NCI-H510A treated with DMSO at 0.1 percent for 48 hours (cell line): Measurements from ENCODE around the gene SIAH2.
"Not testable (repeated sequence)": the region's sequence is repeated elsewhere in the genome, so short reads cannot be mapped to it uniquely, and the experiment has no call there.

Experiments used
- DNase-seq: peaks from one replicate; lab custom pipeline; 2025; lab: John Stamatoyannopoulos, UW

The SIAH2 gene, protein sequence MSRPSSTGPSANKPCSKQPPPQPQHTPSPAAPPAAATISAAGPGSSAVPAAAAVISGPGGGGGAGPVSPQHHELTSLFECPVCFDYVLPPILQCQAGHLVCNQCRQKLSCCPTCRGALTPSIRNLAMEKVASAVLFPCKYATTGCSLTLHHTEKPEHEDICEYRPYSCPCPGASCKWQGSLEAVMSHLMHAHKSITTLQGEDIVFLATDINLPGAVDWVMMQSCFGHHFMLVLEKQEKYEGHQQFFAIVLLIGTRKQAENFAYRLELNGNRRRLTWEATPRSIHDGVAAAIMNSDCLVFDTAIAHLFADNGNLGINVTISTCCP

DNA sequence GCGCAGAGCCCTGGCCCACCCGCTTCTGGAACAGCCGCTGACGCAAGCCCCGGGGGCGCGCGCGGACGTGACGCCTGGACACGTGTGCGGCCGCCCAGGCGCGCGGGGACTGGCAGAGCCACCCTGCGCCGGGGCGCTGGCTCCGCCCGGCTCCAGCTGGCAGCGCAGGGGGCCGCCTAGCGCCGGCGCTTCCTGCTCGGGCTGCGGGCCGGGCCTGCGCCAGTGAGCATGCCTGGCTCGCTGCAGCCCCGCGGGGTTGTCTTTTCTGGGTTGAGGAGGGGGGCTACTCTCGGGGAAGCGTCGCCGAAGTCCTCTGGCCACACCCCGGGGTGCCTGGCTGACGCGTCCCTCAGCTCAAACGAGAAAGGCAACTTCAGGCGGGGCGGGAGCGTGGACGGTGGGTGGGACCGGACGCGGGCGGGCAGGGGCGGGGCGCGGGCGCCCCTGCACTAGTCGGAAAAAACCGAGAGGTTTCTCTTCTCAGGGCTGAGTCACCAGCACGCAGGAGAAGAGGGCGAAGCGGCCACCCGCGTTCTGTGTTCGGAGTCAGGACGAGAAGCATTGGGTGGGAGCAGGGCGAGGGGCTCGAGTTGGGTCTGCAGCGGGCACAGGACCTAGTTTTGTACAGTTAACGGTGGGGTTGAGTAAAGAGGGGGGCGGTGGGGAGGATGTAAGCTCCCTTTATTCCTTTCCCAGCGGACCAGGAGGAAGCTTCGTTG lies at the start of gene SIAH2:
SIAH2 (minus strand) TSS at position 48 of the 719 bp plus-strand sequence. CDS start 320 bp downstream, outside the sequence.
- peak; percentile 89 for DNase-seq

DNA sequence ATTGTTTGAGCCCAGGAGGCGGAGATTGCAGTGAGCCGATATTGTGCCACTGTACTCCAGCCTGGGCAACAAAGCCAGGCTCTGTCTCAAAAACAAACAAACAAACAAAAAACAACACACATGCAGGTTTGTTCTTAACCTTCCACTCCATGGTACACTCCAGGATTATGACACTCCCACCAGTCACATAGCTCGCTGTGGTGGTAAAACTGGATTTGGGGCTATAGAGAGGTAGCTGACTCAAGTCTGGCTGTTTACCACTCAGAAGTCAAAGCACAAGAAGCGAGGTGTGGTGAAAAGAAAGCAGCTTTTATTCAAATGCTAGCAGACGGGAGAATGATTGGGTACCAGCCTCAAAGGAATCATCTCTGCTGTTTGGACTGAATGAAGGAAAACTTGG lies 49.0 kb upstream of the SIAH2 start:
- DNase-seq = no peak

DNA sequence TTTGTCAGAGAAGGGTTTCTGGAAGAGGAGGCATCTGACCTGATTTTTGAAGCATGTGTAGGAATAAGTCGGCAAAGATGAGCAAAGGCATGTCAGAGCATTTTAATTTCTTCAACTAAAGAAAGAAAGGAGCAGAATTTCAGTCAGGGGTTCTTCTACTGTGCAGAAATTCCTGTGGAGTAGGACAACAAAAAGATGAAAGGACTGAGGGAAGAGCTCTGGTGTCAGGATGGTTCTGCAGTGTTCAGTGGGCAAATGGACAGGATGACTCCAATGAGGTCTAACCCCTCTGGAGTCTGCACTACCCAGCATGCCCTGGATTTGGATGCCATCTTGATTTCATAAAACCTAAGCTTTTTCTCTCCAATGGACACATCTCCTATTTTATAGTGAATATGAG lies 47.7 kb upstream of the SIAH2 start:
- no peak for DNase-seq

DNA sequence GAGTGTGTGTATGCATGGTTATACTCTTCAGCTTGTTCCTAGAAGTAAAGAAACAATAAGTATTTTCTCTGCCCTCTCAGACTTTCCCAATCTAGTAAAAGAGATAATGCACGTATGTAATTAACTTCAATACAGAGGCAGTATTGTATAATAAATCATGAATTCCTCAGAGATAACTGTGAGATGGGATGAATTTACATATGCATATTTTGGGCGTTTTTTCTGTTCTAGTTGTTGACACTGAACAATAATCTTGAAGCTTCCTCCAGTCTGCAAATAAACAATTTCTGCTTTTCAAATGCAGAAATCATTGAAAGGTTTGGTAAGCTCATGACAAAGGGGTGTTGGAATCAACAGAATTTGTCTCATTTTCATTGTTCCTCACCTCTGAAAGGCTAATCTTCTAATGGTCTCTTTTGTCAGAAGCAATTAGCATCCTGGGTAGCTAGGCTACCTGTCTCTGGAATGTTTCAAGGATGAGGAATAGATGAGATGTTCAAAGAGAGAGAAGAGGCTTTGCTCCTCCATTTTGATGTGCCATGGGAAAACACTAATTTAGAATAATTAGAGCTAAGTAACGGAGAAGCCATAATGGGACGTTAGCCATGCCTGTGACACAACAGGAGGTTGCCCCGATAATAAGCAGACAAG lies 43.3 kb upstream of the SIAH2 start:
- no peak for DNase-seq

DNA sequence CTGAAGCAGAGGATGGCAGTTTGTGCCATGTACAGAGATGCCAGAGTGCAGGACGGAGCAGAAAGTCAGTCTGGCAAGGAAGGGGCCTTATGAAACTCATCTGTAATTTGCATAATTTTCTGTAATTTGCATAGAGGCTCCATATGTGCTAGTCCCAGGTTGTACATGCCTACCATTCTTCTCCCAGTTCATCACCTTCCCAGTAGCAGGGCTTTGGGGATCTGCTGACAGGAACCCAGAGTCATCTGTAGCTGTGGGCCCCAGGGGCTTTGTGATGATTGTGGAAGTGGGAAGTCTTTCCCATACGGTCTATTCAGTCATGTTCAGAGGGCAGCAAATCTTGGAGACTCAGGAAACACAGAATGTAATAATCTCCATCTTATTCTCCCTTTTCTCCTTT lies 42.4 kb upstream of the SIAH2 start:
- DNase-seq = no peak

DNA sequence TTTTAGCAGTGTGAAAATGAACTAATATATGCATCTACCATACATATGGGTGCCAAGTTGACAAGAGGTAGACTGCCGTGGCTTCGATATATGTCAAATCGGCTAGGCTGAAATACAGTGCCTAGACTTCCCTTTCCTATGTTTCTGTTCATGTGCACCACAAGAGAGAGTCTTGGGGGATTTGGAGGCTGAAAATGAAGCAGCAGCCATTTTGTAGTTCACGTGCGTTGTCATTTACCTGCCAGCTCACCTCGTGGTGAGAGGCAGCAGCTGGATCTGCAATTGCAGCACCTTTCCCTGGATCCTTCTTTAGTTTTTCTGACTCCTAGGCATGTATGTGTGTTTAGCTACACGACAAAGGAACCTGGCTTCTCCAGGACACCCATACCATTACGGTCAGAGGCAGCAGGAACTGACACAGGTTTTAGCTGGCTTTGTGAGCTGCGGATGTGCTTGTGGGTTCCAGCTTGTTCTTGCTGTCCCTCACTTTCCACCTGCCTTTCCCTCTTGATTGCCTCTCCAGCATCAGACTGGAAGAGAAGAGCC lies 40.5 kb upstream of the SIAH2 start:
- DNase-seq = no peak

DNA sequence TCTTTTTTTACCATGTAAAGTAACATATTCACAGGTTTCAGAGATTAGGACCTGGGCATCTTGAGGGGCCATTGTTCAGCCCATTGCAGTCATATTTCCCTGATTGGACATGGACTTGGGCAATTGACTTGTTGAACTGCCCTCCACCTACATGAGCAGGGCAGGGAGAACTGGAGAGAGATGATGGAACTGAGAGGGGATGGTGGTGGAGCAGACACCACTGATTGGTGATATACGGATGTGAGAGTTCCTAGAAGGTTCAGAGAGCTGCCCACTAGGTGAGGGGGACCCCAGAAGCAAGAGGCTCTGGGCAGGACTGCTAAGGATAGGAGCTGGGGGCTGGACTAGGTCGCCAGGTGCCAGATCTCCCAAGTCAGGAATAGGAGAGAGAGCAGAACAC lies 37.8 kb upstream of the SIAH2 start:
- no peak for DNase-seq

DNA sequence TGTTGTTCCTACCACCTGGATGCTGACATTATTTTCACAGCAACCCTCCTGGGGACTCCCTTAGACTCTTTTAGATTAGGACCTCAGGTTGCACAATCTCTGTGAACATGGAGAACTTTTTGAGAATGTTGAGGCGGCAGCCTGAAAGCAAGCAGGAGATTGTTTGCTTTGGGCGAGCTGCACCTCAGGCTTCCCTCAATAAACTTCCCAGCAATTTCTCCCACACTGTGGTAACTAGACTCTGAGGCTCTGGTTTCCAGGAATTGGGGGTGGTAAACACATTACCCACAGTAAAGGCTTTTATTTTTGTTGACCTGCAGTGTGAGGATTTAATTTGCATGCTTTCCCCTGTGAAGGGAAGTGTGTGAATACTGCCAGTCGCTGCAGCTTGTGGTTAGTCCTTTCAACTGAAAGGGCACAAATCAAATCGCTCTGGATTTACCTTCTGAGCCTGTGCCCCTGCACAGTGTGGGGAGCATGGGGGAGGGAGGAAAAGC lies 35.2 kb upstream of the SIAH2 start:
- no peak for DNase-seq

DNA sequence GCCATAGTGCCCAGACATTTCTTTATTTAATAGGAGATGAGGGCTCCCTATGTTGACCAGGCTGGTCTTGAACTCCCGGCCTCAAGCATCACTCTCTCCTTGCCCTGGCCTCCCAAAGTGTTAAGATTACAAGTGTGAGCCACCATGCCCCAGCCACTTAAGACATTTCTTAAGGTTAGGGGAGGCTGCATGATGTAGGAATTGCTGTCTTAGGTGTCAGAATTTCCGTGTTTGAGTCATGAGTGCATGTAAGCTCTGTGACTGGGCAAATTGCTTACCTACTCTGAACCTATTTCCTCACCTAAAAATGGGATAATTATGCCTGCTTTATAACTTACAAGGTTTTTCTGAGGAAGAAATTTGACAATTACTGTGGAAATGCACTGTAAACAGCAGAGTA lies 34.2 kb upstream of the SIAH2 start:
- DNase-seq = no peak

DNA sequence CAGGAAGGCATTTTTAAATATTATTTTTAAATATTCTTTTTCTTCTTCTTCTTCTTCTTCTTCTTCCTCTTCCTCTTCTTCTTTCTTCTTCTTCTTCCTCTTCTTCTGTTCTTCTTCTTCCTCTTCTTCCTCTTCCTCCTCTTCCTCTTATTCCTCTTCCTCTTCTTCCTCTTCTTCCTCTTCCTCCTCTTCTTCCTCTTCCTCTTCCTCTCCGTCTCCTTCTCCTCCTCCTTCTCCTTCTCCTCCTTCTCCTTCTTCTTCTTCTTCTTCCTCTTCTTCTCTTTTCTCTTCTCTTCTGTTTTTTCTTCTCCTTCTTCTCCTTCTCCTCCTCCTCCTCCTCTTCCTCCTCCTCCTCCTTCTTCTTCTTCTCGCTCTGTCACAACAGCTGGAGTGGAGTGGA lies 33.6 kb upstream of the SIAH2 start:
- not testable (repeated sequence) for DNase-seq

DNA sequence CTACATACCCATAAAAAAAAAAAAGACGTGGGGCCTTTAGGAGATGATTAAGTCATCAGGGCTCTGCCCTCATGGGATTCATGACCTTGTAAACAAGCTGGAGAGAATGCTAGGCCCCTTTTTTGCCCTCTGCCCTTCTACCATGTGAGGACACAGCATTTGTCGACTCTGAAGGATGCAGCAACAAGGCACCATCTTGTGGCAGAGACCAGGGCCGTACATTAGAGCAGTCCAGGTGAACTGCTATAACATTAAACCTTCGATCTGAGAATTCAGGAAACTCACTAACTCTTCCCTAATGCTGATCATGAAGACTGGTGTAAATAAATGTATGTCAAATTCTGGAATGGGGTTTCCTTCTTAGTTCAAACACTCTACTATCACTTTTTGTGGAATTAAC lies 30.7 kb upstream of the SIAH2 start:
- DNase-seq = no peak

DNA sequence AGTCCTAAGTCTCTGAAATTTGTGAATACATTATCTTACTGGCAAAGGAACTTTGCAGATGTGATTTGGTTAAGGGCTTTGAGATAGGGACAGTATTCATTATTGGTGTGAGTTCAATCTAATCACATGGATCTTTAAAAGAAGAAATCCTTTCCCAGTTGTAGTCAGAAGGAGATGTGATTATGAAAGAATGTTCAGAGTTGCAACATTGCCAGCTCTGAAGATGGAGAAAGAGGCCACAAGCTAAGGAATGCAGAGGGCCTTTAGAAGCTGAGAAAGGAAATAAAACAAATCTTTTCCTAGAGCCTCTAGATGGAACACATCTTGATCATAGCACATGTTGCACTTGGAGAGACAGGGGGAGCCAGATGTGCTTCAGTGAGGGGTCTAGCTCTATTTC lies 27.7 kb upstream of the SIAH2 start:
- no peak for DNase-seq

DNA sequence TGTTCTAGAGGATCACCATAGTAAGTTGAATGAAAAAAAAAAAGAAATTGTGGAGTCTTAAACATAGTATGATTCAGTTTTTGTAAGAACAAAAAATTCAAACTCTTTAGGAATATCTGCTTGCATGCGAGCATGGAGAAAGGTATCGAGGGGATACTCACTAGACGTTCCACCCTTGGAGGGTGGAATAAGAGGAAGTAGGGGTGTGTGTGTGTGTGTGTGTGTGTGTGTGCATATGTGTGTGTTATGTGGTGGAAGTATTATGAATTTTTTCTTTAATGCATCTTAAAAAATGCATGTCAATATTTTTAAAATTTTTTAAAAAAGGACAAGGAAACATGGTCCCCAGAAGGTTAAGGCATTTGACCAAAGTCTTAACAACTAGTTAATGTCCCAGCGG lies 26.5 kb upstream of the SIAH2 start:
- DNase-seq = no peak

DNA sequence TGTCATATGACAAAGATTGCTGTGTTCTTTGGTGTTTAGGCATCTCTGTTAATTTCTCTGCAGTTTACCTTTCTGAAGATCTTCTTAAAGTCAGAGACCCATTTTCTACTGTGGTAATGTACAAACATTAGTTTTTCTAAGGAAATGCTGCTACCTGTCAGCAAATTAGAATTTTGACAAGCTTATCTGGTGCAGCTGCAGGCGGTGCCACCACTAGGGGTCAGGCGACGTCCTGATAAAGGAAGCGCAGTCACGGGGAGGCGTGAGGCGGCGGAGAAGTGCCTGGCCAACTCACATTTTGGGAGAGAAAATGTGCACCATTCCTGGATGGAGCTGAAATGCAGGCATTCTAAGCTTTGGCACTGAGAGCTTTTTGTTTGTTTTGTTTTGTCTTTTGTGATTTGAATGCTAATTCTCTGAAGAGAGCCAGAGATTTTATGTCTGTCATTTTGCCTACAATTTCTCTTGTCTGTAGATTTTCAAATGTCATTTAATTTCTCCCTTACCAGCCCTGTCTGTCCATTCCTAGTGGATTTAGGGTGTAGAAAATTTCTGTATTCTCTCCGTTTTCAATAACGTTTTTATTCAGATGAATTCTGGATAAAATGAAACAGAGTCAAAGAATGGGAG lies 24.9 kb upstream of the SIAH2 start:
- peak; percentile 25 for DNase-seq

DNA sequence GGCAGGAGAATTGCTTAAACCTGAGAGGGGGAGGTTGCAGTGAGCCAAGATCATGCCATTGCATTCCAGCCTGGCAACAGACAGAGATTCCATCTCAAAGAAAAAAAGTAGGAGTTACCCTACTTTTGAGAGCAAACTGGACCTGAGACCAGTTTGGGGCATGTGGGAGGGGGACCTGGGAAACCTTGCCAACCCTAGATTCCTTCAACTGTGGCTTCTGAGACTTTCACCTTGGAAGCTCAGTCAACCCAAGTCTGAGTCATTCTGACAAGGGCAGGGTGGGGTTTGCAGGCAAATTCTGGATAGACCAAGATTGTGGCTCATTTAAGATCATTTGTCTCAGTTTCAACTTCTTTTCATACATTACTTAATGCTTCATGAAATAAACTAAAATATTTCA lies 23.8 kb upstream of the SIAH2 start:
- no peak for DNase-seq

DNA sequence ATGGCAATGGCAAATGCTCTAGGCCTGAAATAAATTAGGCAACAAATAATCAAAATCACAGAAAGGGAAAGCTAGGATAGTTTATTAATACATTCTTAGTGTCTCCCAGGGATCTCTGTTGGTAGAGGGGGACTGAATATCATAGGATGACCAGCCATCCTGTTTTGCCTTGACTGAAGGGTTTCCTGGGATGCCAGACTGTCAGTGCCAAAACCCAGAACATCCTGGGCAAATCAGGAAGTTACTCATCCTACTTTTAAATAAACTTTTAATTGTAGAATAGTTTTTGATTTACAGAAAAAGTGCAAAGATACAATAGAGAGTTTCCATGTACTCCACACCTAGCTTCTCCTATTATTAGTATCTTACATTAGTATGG lies 21.8 kb upstream of the SIAH2 start:
- DNase-seq = no peak

DNA sequence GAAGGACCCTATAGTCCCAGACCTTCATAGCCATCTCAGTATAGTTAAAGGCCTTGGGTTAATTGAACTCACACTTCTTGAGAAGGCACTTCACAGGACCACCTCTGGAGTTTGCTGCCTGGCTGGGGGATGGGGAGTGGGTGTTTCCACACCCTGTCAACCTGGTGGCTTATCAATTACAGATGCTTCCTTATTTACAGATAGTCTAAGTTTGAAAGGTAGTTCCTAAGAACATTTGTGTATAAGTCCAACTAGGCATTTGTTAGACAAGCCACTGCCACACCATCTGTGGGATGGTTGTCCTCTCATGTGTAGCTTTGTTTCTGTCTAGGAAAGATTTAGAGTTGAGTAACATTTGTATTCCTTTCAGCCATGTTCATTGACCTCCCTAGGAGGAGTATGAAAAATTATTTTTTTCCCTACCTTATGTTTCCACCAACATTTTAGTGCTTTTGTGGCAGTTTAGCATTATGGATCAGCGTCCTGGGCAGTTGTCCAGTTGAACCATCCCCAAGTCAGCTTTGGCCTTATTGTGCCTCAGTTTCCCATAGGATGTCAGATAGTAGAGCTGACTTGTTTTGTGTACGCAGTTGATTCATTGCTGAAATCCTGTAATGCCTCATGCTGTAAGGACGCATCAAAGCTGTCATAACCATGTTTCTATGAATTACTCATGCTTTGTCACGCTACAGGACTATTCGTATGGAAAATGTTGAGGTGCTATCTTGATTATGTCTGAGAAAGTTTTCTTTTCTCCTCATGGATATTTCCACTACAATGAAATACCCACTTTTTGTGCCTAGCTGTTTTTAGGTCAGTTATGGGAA lies 21.2 kb upstream of the SIAH2 start:
- DNase-seq = no peak

DNA sequence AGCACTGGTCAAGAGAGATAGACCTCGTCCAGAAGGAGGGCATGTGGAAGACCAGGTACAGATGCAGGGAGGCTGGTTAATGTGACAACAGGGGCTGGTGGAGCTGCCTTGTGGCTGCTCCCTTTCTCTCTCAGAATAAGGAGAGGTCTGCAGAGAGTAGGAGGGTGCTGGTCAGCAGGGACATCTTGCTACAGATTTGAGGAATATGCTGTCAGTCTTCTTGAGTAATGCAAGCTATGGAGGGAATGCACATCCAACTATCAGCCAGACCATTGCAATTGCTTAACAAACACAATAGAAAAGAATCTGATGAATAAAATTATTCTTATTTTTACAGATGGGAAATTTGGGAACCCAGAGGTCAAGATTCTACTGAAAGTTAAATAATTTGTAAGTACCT lies 20.3 kb upstream of the SIAH2 start:
- no peak for DNase-seq

DNA sequence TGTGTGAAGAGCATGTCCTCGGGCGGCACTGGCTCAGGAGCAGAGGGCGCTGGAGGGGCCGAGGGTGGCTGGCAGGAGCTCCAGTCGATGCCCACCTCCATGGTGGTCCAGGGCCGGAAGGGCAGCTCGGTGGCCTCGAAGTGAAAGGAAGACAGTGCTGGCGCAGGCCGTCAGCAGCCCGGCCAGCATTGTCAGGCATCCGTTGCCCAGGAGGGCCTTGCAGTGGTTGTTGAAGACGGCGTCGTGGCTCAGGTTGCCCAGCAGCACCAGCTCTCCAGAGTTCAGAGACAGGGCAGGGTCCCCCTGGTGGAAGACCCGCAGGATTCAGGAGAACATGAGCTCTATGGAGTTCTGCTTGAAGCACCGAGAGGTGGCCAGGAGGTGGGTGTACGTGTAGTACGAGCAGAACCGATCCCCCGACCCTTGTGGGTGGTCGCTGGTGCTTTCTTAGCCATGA lies 16.5 kb upstream of the SIAH2 start:
- DNase-seq = no peak

DNA sequence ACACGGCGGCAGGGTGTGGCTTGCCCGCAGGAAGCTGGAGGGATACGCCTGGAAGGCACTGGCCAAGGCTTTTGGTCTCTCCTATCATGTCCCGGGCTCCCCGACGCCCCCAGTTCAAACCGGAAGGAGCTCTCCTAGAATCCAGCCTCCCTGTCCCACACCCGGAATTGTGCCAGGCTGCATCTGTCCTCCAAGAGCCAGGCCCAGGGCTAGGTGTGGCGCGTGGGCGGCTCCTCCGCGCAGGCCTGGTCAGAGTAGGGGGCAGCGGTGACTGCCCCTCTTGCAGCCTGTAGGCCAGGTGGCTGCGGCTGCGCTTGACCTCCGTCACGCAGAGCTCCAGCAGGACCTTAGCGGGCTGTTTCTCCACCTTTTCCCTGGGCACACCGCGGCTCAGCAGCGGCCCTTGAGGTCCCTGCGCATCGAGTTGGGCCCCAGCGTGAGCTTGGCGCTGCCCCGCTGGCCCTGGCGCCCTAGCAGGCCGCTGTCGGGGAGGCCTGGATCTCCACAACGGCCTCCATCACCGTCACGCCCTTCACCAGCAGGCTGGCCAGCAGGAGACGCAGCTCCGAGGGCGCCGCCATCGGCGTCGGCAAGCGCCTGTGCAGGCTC lies 15.9 kb upstream of the SIAH2 start:
- DNase-seq = no peak
